Measurements from ENCODE around the gene C14orf132.

DNA sequence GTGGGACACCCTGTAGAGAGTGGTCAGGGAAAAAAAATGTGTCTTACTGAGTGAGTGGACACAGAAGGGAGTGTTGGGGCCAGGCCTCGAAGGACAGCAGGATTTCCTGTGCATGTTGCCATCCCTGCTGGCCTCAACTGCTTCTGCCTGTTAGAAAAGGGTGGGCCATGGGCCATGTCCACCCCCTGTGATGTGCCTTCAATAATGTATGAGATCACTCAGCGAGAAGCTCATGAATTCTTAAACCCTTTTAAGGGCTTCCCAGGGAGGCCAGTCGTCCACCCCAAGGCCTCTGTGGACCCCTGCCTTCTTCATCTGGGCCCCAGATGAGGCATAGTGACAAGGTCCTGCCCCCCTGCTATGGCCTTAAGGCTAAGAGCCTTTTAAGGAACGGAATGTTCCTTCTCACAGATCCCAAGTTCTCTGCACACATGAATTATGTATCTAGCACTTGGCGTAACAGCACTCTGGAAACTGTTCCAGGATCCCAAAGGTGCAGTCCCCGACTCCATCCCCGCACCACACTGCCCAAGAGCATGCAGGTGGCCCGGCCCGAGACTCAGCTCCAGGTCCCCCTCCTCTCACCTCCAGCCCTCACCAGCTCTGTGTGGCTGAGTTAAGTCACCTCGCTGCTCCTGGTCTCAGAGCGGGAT is 8.9 kb upstream of the C14orf132 start:
- no peak for TF ChIP-seq POLR2A (IDR thresholded peaks at IDR 0.05; ENCODE audit: low read depth, low read length)
- no peak for TF ChIP-seq POU2F2 (IDR thresholded peaks at IDR 0.05; ENCODE audit: low read depth, low read length)
- no peak for TF ChIP-seq POLR2AphosphoS5 (IDR thresholded peaks at IDR 0.05; ENCODE audit: low read depth, low read length)
- no peak for TF ChIP-seq TAF1 (IDR thresholded peaks at IDR 0.05; ENCODE audit: low read depth, low read length)
